Hepatocyte (in vitro differentiated cells): ENCODE measurements around the gene MTR. TPM values are rescaled to one million over a fixed set of nuclear protein-coding genes. Genes with fewer than 3 reads are reported as not detected.

Experiments used
- DNase-seq: peaks from one replicate; pipeline ENCODE4 v3.0.0-alpha.2; 2016; ENCODE audit warnings: low spot score
- H2AFZ ChIP-seq: fragments of 200-600 bp; sonication (generic); 2 replicates; pipeline ENCODE4 v1.6.0; 2016; ENCODE audit warnings: antibody characterized with exemption, mild to moderate bottlenecking
- H3K27ac ChIP-seq: fragments of 200-600 bp; sonication (generic); 2 replicates; pipeline ENCODE4 v1.5.1; 2016; ENCODE audit warnings: mild to moderate bottlenecking
- H3K27me3 ChIP-seq: fragments of 200-600 bp; sonication (generic); 2 replicates; pipeline ENCODE4 v1.6.1; 2016
- H3K36me3 ChIP-seq: fragments of 200-600 bp; sonication (generic); replicated peaks from 2 replicates; pipeline ENCODE4 v1.5.1; 2016; ENCODE audit warnings: low read depth; ENCODE audit not compliant: insufficient read depth
- H3K4me1 ChIP-seq: fragments of 200-600 bp; sonication (generic); 2 replicates; pipeline ENCODE4 v1.5.1; 2016; ENCODE audit warnings: mild to moderate bottlenecking, moderate library complexity; ENCODE audit not compliant: insufficient read depth
- H3K4me2 ChIP-seq: fragments of 200-600 bp; sonication (generic); 2 replicates; pipeline ENCODE4 v1.6.0; 2016
- H3K4me3 ChIP-seq: fragments of 200-600 bp; sonication (generic); 2 replicates; pipeline ENCODE4 v1.5.1; 2016; ENCODE audit warnings: mild to moderate bottlenecking
- H3K79me2 ChIP-seq: fragments of 200-600 bp; sonication (generic); 2 replicates; pipeline ENCODE4 v1.6.0; 2017; ENCODE audit warnings: mild to moderate bottlenecking
- H3K9me2 ChIP-seq: fragments of 200-600 bp; sonication (generic); replicated peaks from 2 replicates; pipeline ENCODE4 v1.6.0; 2017; ENCODE audit warnings: mild to moderate bottlenecking; ENCODE audit not compliant: insufficient read depth
- H3K9me3 ChIP-seq: fragments of 200-600 bp; sonication (generic); 2 replicates; pipeline ENCODE4 v1.5.1; 2016; ENCODE audit warnings: low read depth, mild to moderate bottlenecking
- H4K20me1 ChIP-seq: fragments of 200-600 bp; sonication (generic); 2 replicates; pipeline ENCODE4 v1.6.0; 2016; ENCODE audit warnings: mild to moderate bottlenecking; ENCODE audit not compliant: insufficient read depth, poor library complexity, severe bottlenecking
- CTCF ChIP-seq: fragments of 200-600 bp; sonication (generic); IDR thresholded peaks from 2 replicates; pipeline ENCODE4 v1.5.1; 2016; ENCODE audit warnings: antibody characterized with exemption, mild to moderate bottlenecking; ENCODE audit not compliant: poor library complexity
- EZH2 ChIP-seq: fragments of 200-600 bp; sonication (generic); IDR thresholded peaks from 2 replicates; pipeline ENCODE4 v1.6.1; 2016; ENCODE audit warnings: antibody characterized with exemption, mild to moderate bottlenecking, borderline replicate concordance
- EZH2phosphoT487 ChIP-seq: fragments of 200-600 bp; sonication (generic); IDR thresholded peaks from one replicate; pipeline ENCODE4 v1.6.1; 2018; ENCODE audit warnings: antibody characterized with exemption, mild to moderate bottlenecking, low read depth, moderate library complexity; ENCODE audit not compliant: unreplicated experiment, severe bottlenecking
- WGBS: methylation state at CpG from one replicate; pipeline ENCODE4 v1.1.6; 2016; ENCODE audit warnings: low lambda C conversion rate; ENCODE audit errors: missing lambda C conversion rate; 5-methylcytosine and 5-hydroxymethylcytosine counted together
- polyA plus RNA-seq: library from polyadenylated mRNA; unstranded; fragments of >200 nt; fragmentation: Nextera tagmentation; extraction: Ambion mirVana; gene quantifications from 2 replicates; pipeline ENCODE4 v1.2.1, GENCODE V29; 2016
- total RNA-seq: library from RNA; depleted of rRNA; stranded (reverse); fragments of >200 nt; gene quantifications from 2 replicates; pipeline ENCODE4 v1.2.3, GENCODE V29; 2014

The MTR gene
- total and polyA plus RNA-seq, 2 experiments from 2014 or later: 9.6 to 23.8 TPM

DNA sequence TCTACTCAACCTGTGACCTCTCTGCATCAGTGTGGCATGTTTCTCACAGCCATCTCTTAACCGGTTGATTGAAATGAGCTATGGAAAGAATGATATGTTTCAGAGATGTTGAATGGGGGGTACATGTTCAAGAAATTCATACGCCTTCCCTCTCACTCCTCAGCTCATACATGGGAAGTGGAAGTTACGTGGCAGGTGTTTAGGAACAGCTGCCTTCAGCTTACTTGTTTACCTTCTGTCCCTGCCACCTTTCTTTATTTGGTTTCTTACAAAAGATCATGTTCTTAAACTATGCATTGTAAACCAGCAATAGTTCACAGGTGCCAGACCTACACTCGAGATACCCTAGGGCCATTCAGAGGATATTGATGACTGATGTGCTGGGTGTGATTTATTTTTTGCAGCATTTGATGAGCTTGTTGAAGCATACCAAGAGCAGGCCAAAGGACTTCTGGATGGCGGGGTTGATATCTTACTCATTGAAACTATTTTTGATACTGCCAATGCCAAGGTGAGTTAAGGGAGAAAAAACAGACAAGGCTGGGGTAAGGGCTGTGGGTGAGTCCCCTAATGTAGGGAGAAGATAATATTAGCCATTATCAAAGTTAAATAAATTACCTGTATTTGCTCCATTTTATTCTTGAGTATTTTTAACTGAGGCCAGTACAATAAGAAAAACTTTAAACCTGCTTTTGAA, 17.4 kb downstream of the MTR start:
- Histone ChIP-seq H3K27ac (no peak overlapping the region), H3K27me3 (no peaks in the 10 kb centered on the region), H3K9me2 (no peaks in the 10 kb centered on the region), H3K4me2 (no peak overlapping the region), H4K20me1 (no peaks in the 10 kb centered on the region), H2AFZ (no peak overlapping the region), H3K36me3 (peaks cover 3% of the 10 kb centered on the region), H3K4me3 (no peak overlapping the region), H3K9me3 (no peaks in the 10 kb centered on the region), H3K4me1 (no peaks in the 10 kb centered on the region), H3K79me2 (peaks cover 6% of the 10 kb centered on the region)
- TF ChIP-seq EZH2phosphoT487 (no peak), CTCF (no peak), EZH2 (no peak)
- WGBS: 89% methylated on average over 5 of the region's 5 CpGs
- DNase-seq: no peak

- no peak overlapping the region for H3K4me2 ChIP-seq
- WGBS: 71% methylated on average over 2 of the region's 2 CpGs
- H3K36me3 ChIP-seq: no peaks in the 10 kb centered on the region
- H2AFZ ChIP-seq: no peak overlapping the region
- no peak overlapping the region for H3K4me3 ChIP-seq
- no peak overlapping the region for H3K27ac ChIP-seq
- H4K20me1 ChIP-seq: no peaks in the 10 kb centered on the region
- no peaks in the 10 kb centered on the region for H3K4me1 ChIP-seq
- no peak for TF ChIP-seq EZH2phosphoT487
- no peak for TF ChIP-seq CTCF
- no peak for TF ChIP-seq EZH2
- H3K27me3 ChIP-seq: no peaks in the 10 kb centered on the region
- H3K9me3 ChIP-seq: no peaks in the 10 kb centered on the region
- no peaks in the 10 kb centered on the region for H3K9me2 ChIP-seq
- H3K79me2 ChIP-seq: no peaks in the 10 kb centered on the region
- DNase-seq: no peak
Observed at GRCh38 chr1:236815941-236816340, 20.8 kb downstream of the MTR start.

GRCh38 chr1:236819856-236820255, 24.8 kb downstream of the MTR start:
- H3K79me2 ChIP-seq: peaks cover 2% of the 10 kb centered on the region

More at GRCh38 chr1:236819856-236820255, 24.8 kb downstream of the MTR start:
- Histone ChIP-seq H3K4me1 (no peaks in the 10 kb centered on the region), H3K9me3 (no peaks in the 10 kb centered on the region), H3K4me2 (no peak overlapping the region), H3K36me3 (peaks cover 4% of the 10 kb centered on the region), H3K9me2 (no peaks in the 10 kb centered on the region), H3K4me3 (no peak overlapping the region), H3K27me3 (no peaks in the 10 kb centered on the region), H3K27ac (no peak overlapping the region), H2AFZ (no peak overlapping the region), H4K20me1 (no peaks in the 10 kb centered on the region)
- no peak for TF ChIP-seq CTCF
- TF ChIP-seq EZH2: no peak
- no peak for TF ChIP-seq EZH2phosphoT487
- no peak for DNase-seq
- WGBS: 97% methylated on average over 9 of the region's 9 CpGs
